GM11168 (cell line): ENCODE data around the gene ZNF800.

Experiments used
- in situ Hi-C: fragments of 300-500 bp; cut with MboI; formaldehyde crosslinking; loops from one replicate; pipeline ENCODE4 v1.12.0; 2022; ENCODE audit warnings: low sequenced_read_pairs; ENCODE audit not compliant: unreplicated experiment

Gene ZNF800

DNA sequence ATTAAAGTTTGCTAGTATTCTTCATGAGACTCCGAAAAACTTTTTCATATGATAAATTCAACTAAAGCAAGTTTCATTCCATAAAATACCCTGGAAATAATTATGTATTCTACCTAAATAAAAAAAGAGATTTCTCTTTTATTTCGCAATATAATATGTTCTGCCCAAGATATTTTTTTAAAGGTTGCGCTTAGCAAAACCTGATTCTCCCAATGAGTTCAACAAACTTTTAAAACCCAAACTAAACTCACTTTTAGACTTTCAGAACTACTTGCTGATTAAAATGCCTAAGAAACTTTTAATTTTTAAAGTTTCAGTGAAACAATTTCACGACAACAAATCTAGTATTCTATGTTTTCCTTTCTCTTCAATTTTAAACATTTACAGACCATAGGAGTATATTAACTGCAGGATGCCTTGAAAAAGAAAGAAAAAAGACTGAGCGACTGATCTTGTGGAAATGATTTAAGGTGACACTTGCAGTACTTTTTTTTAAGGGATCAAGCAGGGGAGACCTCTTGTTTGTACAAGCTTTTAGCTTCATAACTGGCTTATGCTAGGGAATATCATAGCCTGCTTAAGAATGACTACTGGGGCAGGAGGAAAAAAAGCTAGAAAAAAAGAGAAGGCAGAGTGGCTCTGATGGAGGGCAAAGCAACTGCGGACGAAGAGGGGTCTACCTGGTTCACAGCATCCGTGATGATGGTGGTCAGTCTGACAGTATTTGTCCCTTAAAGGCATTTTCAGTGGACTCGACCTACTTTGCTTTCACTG, 1.5 kb downstream of the ZNF800 start:
- in situ Hi-C loops = no loop called here

DNA sequence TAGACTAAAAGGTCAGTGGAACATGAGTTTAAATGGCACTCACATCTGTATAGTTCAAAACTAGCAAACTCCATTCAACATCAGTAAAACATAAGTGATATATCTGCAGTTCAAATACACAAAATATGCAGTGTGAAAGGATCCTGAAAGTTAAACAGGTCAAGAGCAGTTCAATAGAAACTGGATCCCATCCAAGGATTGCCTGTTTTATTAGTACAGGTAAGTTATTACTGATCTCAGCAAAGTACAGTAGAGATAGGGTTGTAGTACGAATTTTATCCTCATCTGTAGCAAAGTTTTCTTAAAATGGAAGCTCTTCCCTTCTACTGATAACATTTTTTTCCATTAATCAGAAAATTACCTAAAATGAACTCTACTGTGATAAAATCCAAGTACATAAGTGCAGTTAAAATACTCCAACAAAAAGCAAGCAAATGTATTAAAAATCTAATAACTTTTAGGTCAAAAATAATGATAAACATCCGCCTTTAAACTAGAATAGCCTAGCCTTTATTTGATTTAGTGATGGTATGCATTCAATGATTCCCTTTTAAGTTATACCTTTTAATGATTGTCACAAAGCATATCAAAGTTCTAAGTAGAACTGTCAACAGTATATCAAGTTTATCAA, 2.2 kb downstream of the ZNF800 start:
- in situ Hi-C loops = no loop called here

DNA sequence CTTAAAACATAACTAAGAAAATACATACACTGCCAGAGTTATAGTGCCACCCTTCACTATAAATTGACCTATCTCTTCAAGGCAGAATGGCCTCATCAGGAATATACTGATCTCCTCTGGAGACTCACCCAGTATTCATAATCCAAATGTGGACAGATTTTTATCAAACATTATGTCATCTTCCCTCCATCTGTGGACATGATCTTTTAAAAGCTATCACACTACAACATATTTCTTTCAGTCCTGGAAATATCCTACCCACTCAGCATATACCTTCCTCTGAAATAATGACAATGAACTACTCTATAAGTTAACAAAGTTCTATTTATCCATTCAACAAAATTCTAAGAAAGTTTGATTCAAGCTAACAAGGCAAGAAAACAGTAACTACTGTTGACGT, 3.2 kb downstream of the ZNF800 start:
- in situ Hi-C loops = no loop called here

DNA sequence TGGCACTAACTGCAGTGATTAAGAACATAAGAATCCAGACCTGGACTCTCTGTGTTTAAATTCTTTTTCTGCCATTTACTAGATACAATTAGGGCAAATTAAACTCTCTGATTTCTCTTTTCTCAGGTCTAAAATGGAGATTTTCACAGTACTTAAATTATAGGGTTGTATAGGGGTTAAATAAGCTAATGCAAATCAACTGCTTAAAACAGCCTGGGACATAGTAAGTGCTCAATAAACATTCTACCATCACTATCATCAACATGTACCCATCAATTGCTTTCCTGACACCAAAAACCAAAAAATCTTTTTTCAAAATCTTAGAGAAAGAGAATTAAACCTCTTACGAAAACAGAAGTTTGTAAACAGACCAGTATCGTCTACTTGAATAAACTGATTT, 4.5 kb downstream of the ZNF800 start:
- in situ Hi-C loops = no loop called here

DNA sequence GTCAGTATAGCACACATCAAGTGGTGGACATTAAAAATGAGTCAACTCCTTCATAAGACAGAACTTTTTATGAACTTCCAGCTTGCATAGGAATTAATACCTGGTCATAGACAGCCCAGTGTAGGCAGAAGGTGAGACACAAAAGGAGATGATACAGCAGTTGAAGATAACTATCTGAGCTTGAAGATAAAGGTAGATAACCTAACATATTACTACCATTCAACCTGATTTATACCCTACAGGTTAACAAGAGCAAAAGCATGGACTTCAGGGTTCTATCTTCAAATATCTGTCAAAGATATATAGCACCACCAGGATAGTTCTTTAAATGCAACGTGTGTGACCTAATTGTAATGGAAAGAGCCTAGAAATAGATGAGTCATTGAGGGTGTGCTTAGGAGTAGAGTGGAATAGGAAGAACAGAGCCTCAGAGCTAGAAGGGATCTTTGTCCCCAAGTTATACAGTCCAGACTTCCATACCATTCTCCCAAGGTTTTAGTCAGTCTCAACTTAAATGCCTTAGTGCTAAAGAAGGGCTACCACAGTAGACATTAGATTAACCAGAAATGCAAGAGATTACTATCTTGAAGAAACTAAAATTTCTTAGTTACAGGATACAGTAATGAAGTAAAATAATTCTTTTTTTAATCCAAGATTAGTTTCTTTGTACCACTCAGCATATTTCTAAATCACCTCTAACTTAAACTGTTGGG, 9.2 kb downstream of the ZNF800 start:
- in situ Hi-C loops = no loop called here

DNA sequence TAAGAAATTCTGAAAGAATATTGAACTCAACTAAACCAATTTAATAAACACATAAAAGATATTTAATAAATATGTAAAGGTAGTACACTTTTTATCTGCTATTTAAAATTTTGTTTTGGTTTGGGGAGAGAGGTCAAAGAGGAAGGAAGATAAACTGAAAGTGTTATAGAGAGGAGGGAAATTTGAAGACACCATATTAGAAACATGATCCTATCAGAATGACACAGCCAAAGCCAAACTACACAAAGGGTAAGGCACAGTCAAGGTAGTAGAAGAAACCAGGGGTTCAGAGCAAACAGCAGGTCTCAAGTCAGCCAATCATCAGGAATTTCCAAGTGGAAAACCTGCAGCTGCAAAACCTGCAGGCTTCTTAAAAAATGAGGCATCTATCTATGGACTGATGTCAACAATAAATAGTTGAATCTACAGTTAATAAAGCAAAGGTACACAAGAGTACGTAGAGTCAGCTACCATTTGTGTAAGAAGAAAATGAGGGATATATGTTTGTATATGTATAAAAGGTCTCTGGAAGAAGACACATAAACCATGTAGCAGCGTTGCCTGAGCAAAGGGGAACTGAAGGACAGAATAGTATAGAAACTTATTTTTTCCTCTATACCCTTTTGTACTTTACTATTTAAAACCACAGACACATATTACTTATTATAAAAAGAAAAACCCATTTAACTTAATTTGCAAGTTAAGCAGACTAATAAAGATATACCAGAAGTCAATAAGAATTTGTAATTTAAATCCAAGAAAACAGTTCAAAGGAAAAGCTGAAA, 10.0 kb downstream of the ZNF800 start:
- in situ Hi-C loops = no loop called here

DNA sequence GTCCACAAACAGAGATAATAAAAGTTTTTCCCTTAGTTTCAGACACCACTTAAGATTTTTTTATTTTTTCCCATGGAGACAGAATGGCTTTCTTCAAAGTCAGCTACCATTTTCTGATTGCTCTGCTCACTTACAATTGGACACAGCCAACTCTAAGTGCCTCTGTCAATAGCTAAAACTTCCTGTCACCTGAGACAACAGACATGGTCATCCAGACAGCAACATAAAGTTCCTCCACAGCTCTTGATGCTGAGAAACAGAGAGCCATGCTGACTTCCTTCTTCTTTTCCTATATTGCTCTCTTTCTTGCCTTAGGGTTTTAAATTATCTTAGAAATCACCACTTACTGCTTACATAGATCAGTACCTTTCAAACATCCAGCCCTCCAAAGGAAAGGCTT, 12.0 kb downstream of the ZNF800 start:
- in situ Hi-C loops = no loop called here

DNA sequence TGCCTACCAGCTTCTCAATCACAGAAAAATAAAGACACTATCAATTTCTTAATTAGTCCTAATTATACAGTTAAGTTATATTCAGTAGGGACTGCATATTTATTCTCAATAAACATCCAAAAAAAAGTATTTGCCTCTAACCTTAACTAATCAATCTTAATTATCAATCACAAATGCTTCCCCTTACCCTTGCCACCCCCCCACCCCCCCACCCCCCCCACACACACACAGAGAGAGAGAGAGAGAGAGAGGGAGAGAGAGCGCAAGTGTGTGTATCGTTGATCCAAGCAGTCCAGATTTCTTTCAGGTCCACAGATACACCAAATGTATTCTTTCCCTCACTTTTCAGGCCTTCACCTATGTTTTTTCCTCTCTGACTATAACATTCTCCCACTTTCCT, 12.9 kb downstream of the ZNF800 start:
- in situ Hi-C loops = no loop called here

DNA sequence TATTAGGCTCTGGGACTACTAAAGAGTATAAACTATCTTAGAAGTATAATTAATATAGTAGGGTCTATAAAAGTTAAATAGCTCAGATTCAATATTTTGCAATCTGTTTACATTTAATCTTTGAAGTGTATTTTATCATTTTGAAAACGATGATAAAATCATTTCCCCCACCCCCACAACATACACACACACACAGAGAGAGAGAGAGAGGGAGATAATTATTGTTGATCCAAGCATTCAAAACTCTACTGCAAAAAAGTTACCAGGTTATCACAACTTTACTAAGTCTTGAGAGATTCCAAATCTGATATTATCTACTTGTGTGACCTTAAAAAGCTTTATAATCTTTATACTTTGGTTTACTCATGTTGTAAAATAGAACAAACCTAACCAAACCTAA, 14.0 kb downstream of the ZNF800 start:
- in situ Hi-C loops = no loop called here

DNA sequence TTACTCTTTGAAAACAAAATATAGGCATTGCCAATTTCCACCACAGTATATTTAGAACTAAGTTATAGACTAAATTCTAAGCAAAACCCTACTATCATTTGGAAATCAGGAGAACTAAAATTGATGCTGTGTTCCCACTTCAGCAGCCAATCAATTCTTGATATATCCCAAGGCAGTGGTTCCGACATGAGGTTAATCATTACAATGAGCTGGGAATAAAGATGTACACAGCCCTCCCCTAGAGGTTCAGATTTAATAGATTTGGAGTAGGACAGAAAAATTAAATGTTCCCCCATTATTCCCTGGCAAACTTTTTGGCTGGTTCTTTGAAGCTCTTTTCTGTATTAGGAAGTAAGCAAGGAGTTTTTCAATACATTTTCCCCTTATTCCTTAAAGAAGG, 15.1 kb downstream of the ZNF800 start:
- in situ Hi-C loops = no loop called here

DNA sequence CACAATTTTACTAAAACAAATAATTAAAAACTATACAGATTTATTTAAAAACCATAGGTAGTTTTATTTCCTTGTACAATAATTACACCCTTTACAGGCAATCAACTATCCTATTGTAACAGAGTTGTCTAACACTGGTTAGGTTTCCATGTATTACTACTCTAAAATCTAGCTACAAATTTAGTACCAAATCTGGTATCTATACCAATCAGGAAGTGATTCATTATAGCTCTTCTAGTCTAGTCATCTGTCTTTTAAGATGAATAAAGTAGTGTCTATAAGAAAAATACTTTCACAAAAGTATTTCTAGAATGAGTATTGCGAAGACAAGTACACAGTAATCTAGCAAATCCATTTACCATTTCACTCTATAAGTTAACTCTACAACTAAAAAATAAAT, 16.9 kb downstream of the ZNF800 start:
- in situ Hi-C loops = no loop called here

DNA sequence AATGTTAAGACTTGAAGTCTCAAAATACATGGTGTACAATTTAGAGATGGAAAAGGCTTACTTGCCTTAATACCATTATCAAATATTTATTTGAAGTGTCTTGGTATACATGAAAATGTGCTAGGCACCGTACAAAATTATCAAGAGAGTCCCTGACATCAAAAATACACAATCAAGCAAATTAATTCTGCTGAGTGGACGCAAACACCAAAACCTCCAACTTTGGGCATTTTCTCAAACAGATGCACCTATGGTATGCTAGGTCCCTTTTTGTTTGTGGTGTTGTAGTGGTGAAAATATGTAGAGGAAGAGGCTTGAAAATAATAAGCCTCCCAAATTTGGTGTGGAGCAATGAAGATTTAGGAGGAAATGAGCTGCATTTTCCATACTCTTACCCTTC, 24.8 kb downstream of the ZNF800 start:
- in situ Hi-C loops = no loop called here

DNA sequence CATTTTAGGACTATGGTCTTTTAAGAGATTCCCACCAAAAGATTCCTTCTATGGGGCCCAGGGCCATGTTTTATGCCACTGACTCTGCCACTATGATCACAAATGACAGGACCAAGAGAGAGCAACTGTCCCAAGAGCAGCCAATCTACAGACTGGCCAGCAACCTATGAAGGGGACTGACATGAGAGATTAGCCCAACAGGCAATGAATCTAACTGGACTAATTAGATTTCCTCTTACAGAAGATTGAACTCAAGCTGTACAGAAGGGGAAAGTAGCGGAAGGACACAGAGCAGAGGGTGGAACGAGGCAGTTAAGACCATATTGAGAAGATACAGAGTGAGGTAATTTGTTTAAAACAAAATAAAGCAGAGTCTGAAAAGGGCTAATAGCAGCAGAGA, 25.8 kb downstream of the ZNF800 start:
- in situ Hi-C loops = no loop called here

DNA sequence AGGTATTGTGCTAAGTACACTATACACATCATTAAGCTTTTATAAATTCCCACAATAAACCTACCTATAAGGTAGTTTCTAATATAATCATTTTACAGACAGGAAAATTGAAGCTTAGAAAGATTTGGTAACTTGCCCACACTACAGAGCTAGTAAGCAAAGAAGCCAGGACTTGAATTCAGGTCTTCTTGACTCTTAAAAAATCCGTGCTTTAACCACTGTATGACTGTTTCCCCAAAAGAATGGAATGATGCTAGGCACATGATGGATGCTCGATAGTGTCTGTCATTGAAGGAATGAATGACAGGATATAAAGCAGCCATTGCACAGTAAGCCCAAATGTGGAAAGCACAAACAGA, 26.6 kb downstream of the ZNF800 start:
- in situ Hi-C loops = no loop called here

DNA sequence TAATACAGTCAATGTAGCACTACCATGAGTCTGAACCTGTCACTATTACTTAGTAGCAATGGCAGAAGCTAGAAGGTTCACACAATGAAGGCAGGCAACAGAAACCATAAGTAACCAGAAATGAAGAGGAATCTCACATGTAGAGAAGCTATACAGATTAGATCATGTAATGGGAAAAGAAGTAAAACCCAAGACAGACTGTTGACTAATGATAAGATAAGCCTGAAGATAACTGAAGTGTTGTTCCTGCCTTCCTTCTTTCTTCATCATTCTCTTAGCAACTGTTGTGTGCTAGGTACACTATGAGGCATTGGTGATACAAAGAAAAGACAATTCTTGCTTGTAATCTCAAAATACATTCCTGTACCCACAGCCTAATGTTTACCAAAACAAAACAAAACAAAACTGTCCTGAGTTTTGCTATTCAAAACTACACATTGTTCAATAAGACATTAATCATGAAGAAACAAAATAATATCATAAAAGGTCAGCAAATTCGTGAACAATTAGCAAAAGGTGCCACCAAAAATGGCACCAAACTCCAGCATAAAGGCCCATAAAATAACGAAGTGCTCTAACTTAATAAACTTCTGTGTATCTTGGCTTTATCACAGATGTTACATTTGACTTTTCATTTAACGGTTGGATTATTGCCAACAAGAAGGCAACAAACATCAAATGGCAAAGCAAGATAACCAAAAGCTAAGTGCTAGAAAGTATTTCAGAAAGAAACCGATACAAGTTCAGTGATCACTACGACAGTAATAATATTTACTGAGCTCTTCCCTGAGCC, 27.1 kb downstream of the ZNF800 start:
- in situ Hi-C loops = no loop called here

DNA sequence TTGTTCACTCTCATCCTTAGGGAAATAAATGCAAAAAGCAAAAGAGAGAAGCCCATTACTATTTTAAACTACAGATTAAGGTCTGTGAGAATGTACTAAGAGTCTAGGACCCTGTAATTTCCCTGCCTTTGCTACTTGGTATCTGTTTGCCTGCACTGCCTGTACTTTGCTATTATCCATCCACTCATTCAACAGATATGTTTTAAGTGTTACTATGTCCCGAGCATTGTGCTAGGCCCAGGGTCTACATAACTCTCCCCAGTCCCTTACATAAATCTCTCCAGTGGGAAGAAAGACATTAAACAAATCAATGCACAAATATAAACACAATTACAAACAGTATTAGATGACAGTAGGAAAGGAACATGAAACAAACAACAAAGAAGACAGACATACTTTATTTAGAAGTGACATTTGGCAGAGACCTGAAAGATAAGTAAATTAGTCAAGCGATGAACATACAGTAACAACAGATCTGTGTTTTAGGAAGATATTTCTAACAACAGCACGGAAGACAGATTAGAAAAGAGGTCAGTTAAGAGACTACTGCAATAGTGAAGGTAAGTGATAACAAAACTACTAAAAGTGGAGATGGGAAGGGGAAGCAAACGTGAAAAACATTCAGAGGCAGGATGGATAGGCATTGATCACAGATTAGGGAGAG, 30.0 kb downstream of the ZNF800 start:
- in situ Hi-C loops = no loop called here

DNA sequence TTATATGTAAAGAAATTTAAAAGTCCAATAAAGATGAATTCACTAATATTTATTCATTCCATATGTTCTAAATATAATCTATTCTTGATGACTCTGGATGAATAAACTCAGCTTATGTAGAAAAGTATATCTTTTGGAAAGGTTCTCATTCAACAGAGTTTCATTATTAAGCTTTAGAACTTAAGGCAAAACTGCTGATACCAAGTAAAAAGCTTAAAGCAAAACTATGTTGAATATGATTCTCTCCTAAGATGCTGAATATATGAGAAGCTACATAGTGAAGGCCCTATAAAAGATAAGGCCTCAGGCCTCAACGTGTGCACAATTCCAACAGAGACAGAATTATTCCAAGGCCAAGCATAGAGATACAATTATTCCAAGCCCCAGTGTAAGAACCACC, 30.8 kb downstream of the ZNF800 start:
- in situ Hi-C loops = no loop called here

DNA sequence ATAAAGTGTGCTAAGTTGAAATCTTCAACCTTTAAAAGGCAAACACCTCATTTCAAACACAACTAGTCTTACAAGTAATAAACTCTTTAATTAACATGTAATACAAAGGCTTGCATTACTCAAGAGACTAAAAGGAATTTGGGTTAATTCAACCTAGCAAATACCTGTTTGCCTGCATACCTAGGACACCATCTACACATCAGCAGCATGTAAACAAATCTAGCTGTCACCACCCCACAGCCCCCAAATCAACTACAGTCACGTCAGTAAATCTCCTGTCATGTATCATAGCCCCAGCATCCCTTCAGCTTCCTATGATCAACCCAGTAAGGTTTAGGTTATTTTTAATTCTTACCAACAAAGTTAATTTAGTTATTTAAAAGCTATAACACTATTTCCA, 33.5 kb downstream of the ZNF800 start:
- in situ Hi-C loops = no loop called here

DNA sequence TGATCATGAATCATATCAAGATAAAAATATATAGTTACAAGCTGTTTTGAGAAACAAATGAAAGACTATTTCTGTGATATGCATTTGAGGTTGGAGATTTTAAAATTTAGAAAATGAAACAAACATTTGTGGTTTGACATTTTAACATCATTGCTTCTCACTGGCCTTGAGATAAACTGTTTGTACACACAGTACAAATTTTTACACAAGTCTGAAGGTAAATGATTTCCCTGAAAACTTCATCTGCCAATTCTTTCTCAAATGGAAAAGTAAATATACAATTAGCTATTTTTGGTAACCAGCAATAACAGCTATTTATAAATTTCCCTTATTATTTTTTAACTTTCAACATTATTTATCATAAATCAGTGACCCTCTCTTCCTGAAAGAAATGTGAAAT, 38.6 kb downstream of the ZNF800 start:
- in situ Hi-C loops = no loop called here

DNA sequence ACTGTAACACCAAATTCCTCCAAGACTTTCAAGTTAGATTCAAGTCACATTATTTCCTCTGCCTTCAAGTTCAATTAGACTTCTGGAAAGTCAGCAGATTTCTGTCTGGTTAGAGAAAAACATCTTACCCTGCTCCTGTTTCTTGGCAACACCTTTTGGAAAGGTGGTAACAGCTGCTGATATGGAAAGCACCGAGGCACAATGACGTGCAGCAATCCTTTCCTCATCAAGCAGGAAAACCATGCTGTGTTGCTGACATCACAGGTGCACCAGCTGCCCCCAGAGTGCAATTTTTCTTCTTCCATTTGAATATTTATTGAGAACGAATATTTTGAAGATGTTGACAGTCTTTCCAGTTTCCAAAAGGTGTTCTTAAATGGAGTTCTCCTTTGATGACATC, 41.9 kb downstream of the ZNF800 start:
- in situ Hi-C loops = no loop called here
